GM21723 (cell line): ENCODE measurements around the gene DAGLB.
"Not testable (repeated sequence)": the region's sequence is repeated elsewhere in the genome, so short reads cannot be mapped to it uniquely, and the experiment has no call there.

Source experiments
- ATAC-seq: cut with Tn5 transposase; IDR thresholded peaks from one replicate; pipeline ENCODE4 v1.9.1; 2021; ENCODE audit warnings: mild to moderate bottlenecking, moderate library complexity; ENCODE audit not compliant: unreplicated experiment

DAGLB gene

DNA sequence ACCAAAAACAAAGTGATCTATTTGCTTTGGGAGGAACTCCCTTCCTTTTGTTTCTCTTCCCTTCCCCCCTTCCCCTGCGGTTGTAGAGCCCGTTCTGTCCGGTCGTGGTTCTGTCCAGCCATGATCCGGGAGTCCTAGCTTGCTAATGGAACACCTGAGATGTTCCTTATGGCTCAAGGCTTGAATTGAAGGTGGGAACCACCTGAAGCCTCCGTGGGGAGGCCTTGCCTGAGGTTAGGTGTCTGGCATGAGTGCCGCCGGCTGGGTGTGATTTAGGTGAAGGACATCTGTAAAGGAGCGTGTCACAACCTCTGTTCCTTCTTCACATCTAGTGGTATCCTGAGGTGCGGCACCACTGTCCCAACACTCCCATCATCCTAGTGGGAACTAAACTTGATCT, 46.2 kb downstream of the DAGLB start:
- ATAC-seq = no peak

DNA sequence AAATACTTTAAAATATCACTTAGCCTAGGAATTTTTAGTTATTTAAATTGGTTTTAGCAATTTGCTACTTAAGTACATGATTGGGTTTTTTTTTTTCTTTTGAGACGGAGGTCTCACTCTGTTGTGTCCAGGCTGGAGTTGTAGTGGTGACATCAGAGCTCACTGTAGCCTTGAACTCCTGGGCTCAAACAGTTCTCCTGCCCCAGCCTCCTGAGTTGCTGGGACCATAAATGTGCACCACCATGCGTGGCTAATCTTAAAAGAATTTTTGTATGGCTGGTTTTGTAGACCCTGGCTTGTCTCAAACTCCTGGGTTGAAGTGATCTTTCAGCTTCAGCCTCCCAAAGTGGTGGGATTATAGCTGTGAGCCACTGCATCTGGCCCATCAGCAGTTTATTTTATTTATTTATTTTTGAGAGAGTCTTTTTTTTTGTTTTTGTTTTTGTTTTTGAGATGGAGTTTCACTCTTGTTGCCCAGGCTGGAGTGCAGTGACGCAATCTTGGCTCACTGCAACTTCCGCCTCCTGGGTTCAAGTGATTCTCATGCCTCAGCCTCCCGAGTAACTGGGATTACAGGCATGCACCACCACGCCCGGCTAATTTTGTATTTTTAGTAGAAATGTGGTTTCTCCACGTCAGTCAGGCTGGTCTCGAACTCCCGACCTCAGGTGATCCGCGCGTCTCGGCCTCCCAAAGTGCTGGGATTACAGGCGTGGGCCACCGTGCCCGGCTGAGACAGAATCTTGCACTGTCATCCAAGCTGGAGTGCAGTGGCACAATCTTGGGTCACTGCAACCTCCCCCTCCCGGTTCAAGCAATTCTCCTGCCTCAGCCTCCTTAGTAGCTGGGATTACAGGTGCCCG, 47.3 kb downstream of the DAGLB start:
- ATAC-seq = not testable (repeated sequence)

DNA sequence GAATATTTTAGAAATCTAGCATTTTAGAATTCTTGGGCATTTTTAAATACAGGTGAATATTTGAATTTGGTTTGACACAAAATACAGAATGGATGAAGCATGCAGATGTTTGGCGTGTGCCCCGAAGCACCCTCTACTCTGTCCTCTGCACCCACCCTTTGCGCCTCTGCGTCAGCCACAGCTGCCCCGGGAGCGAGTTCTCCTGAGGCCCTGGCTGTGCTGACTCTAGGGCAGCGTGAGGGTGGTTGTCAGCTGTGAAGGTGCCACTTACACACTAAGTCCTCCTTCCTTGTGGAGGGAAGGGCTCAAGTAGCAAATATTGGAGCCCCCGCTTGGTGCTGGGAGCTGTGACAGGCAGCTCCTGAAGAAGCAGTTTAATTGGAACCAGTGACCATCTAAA, 48.4 kb downstream of the DAGLB start:
- ATAC-seq = no peak

- ATAC-seq = no peak
These were observed 48.8 kb downstream of the DAGLB start for GRCh38 chr7:6398943-6399342.

DNA sequence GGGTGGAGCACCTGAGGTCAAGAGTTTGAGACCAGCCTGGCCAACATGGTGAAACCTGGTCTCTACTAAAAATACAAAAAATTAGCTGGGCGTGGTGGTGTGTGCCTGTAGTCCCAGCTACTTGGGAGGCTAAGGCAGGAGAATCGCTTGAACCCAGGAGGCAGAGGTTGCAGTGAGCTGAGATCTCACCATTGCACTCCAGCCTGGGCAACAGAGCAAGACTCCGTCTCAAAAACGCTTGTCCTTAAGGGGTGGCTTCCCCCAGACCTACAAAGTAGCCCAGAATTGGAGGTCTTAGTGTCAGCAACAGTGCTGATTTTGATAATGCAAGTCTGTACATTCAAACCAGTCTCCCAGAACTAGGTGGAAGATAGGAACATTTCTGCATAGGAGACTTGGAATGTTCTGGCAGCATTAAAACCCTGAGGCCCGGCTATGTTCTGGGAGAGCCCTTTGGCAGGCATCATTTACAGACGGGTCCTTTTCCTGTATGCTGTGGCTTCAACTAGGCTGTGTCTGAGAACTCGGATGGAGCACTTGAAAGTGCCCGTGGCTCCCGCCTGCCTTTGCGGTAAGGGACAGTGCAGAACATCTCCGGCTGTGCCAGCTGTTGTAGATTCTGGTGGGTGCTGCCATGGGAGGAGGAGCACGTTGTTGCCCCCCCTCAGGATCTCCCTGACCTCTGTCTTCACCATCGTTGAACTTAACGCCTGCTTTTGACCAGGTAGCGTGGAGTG, 49.8 kb downstream of the DAGLB start:
- not testable (repeated sequence) for ATAC-seq

- no peak for ATAC-seq
These were observed 51.7 kb downstream of the DAGLB start for GRCh38 chr7:6395898-6396595.

GRCh38 chr7:6394114-6394513, 53.6 kb downstream of the DAGLB start:
- ATAC-seq = no peak

DNA sequence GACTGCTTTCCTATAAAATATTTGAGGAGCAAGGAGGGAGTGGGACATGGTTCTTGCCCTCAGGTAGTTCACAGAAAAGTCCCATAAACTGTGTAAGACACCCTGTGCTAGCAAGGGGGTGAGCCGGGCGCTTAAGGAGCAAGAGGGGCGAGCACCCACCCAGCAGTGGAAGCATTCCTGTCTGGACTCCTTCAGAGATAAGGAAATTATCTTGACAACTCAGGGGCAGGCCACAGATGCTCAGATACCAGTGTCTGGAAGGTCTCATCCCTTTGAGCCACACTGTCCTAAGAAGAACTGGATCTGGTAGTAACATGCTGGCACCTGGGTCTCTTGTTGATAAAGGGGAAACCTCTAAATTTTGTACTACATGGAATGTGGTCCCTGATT, 54.1 kb downstream of the DAGLB start:
- no peak for ATAC-seq

GRCh38 chr7:6392712-6393666, 54.8 kb downstream of the DAGLB start:
- ATAC-seq = no peak

- no peak for ATAC-seq
These were observed 58.0 kb downstream of the DAGLB start for GRCh38 chr7:6389728-6390127.

DNA sequence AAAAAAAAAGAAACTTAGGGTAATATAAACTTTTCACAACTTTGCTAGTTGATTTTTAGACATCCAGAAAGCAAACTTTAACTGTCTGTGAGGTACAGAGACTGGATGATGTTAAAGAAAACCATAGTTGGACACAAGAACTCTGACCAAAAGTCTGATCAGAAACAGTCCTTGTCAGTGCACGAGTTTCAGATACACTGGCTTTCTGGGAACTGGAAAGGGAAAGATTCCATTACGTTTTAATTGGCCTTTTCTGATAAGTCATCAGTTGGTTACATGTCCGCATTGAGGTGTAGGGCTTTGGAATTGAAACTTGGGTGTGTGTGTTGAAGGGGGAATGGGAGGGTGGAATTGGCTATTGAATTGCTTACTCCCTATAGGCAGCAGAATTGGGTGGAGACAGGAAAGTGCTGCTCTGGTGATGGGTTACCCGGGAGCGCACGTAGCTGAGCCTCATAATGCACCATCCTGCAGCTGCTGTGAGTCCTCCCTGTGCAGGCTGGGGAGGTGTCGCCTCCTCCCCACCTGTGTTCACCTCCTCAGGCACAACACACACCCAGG, 59.9 kb downstream of the DAGLB start:
- ATAC-seq = no peak

DNA sequence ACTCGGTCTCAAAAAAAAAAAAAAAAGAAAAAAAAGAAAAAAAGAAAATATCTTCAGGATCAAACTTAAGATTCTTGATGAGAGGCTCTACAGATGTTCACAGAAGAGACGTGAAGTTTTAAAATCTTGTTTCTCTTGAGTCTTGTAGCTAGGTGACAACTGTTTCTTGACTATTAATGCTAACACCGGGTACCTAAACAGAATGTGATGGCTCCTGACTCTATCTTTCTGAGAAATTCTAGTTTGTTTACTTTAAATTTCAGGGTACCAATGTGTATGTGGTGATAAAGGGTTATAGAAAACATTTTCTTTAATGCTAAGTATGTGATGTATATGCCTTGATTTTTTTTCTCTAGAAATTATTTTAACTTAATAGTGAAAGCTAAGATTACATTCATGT, 61.0 kb downstream of the DAGLB start:
- no peak for ATAC-seq

DNA sequence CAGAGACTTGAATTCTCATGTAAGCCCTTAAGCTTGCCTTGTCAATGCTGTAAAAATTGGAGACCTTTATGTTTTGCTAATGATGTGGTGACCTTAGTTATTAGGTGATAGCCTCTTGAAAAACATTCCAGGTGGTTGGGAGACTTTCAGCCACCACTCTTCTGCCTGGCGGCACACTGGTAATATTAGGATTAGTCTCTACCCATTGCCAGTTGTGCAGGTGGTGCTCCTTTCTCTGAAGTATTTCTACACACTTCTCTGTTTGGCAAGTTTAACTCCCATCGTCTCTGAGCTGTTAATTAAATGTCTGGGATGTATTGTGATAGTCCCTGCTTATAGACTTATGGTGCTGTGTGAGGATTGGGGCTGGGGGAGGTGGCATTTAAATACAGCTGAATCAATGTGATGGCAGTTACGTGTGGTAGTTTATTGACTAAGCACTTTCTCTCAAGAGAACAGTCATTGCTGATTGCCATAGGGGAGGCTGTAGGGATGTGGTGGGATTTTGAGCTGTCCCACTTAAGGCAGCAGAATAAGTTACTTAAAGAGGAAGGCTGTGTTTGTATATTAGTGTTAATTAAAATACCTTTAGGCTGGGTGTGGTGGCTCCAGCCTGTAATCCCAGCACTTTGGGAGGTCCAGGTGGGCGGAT, 61.7 kb downstream of the DAGLB start:
- no peak for ATAC-seq

DNA sequence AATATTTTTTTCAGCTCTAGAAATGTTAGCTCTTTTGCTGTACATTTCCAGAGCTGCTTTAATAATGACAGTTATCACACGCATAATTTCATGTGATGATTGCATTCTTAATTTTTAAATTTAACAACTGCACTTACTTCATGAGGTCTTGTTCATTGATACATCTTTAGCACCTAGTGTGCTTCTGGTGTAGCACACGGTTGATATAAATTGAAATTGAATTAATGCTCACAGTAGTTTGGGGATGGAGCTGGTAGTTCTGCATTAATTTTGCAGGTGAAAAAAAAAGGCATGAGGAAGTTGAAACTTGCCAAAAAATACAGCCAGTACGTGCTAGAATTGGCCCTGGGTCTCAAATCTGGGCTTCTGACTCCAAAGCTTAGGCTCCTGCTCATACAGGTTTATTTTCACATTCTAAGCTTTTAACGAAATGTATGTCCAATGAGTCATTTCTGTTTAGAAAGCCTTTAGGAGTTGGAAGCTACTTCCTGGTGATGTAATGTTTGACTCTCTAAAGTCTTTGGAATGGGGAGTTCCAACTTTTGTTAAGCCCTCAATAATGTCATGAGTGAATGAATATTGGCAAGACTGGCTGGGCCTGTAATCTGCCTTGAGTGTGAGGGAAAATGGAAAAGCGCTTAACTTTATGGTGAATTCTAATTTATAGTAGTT, 62.5 kb downstream of the DAGLB start:
- no peak for ATAC-seq

- no peak for ATAC-seq
These were observed 63.4 kb downstream of the DAGLB start for GRCh38 chr7:6384327-6384726.

GRCh38 chr7:6382817-6383216, 64.9 kb downstream of the DAGLB start:
- ATAC-seq = no peak

GRCh38 chr7:6381846-6382245, 65.9 kb downstream of the DAGLB start:
- not testable (repeated sequence) for ATAC-seq

- ATAC-seq = no peak
These were observed 67.3 kb downstream of the DAGLB start for GRCh38 chr7:6380310-6381095.
